Measurements from ENCODE around the gene MTCH2.

GRCh38 chr11:47603295-47603694, 39.1 kb downstream of the MTCH2 start:
- TF ChIP-seq POLR2AphosphoS5 (IDR thresholded peaks at IDR 0.05) (no peak), SMC3 (conservative IDR thresholded peaks at IDR 0.05; ENCODE audit: poor library complexity) (no peak), CTCF (IDR thresholded peaks at IDR 0.05; ENCODE audit: poor library complexity, severe bottlenecking) (no peak)
